ENCODE measurements around the gene GPATCH8.

GPATCH8 gene

DNA sequence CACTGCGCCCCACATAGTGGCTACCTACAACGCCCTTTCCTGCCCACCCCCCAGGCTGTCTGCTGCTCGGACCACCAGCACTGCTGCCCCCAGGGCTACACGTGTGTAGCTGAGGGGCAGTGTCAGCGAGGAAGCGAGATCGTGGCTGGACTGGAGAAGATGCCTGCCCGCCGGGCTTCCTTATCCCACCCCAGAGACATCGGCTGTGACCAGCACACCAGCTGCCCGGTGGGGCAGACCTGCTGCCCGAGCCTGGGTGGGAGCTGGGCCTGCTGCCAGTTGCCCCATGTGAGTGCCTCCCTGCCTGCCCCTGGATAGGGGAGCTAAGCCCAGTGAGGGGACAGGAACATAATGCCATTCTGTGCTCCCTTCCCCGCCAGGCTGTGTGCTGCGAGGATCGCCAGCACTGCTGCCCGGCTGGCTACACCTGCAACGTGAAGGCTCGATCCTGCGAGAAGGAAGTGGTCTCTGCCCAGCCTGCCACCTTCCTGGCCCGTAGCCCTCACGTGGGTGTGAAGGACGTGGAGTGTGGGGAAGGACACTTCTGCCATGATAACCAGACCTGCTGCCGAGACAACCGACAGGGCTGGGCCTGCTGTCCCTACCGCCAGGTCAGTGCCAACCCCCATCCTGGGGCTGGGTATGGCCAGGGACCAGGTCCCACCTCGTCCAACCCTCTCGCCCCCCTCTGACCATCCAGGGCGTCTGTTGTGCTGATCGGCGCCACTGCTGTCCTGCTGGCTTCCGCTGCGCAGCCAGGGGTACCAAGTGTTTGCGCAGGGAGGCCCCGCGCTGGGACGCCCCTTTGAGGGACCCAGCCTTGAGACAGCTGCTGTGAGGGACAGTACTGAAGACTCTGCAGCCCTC lies 151.0 kb downstream of the GPATCH8 start:
- no peak for DNase-seq

- no peak for DNase-seq
These were observed 151.7 kb downstream of the GPATCH8 start for GRCh38 chr17:44351464-44351863.

- DNase-seq, result no peak
These were observed 152.4 kb downstream of the GPATCH8 start for GRCh38 chr17:44350733-44351226.

GRCh38 chr17:44349553-44350070 lies 153.6 kb downstream of the GPATCH8 start:
- DNase-seq, result no peak

DNA sequence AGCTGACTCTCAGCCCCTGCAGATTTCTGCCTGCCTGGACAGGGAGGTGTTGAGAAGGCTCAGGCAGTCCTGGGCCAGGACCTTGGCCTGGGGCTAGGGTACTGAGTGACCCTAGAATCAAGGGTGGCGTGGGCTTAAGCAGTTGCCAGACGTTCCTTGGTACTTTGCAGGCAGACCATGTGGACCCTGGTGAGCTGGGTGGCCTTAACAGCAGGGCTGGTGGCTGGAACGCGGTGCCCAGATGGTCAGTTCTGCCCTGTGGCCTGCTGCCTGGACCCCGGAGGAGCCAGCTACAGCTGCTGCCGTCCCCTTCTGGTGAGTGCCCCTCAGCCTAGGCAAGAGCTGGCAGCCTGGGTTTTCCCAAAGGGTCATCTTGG lies 154.2 kb downstream of the GPATCH8 start:
- DNase-seq, result no peak

- DNase-seq, result peak; percentile 33
These were observed 154.8 kb downstream of the GPATCH8 start for GRCh38 chr17:44348234-44348987.
